LNCAP (cell line): ENCODE measurements around the gene CMBL.

ENCODE experiments used
- TF ChIP-seq, protein P1 (sequence below): fragments of 450-650 bp; IDR thresholded peaks from 2 replicates; pipeline ENCODE4 v1.5.1; 2017; ENCODE audit warnings: mild to moderate bottlenecking

The CMBL gene

GRCh38 chr5:10351199-10351905 is 43.6 kb upstream of the CMBL start:
- TF ChIP-seq, protein P1, sequence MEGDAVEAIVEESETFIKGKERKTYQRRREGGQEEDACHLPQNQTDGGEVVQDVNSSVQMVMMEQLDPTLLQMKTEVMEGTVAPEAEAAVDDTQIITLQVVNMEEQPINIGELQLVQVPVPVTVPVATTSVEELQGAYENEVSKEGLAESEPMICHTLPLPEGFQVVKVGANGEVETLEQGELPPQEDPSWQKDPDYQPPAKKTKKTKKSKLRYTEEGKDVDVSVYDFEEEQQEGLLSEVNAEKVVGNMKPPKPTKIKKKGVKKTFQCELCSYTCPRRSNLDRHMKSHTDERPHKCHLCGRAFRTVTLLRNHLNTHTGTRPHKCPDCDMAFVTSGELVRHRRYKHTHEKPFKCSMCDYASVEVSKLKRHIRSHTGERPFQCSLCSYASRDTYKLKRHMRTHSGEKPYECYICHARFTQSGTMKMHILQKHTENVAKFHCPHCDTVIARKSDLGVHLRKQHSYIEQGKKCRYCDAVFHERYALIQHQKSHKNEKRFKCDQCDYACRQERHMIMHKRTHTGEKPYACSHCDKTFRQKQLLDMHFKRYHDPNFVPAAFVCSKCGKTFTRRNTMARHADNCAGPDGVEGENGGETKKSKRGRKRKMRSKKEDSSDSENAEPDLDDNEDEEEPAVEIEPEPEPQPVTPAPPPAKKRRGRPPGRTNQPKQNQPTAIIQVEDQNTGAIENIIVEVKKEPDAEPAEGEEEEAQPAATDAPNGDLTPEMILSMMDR: no peak

DNA sequence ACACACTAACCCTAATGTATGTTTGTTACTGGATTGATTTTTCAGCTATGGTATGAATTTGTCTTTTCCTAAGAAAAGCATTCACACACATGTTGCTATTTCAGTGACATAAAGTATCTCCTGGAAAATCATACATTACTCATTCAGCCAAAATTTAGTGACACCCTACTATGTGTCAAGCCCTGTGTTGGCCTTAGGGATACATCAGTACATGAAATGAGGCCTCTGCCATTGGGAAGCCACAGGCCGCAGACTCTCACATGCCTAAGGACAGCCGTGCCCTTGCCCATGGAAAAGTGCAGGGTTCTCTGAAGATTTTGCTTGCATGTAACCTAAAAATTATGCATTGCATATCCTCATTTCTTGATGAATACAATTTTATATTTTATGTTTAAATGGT is 40.6 kb upstream of the CMBL start:
- TF ChIP-seq, protein P1: no peak

GRCh38 chr5:10343486-10343885 is 35.8 kb upstream of the CMBL start:
- TF ChIP-seq, protein P1: no peak

- TF ChIP-seq, protein P1: no peak
Observed at GRCh38 chr5:10339958-10340357, 32.3 kb upstream of the CMBL start.

- TF ChIP-seq, protein P1: no peak
Observed at GRCh38 chr5:10339058-10339811, 31.5 kb upstream of the CMBL start.

DNA sequence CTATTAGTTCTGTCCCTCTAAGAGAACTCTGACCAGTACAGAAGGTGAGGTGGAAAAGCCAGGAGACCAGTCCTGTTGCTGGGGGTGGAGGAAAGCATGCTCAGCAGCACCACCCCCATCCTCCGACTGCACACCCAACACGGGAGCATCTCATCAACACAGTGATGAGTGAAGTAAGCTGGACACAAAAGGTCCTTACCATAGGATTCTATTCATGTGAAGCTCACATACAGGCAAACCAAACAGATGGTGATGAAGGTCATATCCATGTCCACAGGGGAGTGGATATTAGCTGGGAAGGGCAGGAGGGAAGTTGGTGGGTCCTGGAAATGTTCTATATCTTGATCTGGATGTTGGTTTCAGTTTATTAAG is 31.0 kb upstream of the CMBL start:
- TF ChIP-seq, protein P1: no peak

GRCh38 chr5:10337986-10338385 is 30.3 kb upstream of the CMBL start:
- TF ChIP-seq, protein P1: no peak
